ENCODE measurements around the gene AP4B1.
"Not testable (repeated sequence)": the region's sequence is repeated elsewhere in the genome, so short reads cannot be mapped to it uniquely, and the experiment has no call there.

- TF ChIP-seq, protein P1, sequence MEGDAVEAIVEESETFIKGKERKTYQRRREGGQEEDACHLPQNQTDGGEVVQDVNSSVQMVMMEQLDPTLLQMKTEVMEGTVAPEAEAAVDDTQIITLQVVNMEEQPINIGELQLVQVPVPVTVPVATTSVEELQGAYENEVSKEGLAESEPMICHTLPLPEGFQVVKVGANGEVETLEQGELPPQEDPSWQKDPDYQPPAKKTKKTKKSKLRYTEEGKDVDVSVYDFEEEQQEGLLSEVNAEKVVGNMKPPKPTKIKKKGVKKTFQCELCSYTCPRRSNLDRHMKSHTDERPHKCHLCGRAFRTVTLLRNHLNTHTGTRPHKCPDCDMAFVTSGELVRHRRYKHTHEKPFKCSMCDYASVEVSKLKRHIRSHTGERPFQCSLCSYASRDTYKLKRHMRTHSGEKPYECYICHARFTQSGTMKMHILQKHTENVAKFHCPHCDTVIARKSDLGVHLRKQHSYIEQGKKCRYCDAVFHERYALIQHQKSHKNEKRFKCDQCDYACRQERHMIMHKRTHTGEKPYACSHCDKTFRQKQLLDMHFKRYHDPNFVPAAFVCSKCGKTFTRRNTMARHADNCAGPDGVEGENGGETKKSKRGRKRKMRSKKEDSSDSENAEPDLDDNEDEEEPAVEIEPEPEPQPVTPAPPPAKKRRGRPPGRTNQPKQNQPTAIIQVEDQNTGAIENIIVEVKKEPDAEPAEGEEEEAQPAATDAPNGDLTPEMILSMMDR (IDR thresholded peaks at IDR 0.05; ENCODE audit: low read depth, low read length): not testable (repeated sequence)
- TF ChIP-seq EZH2phosphoT487 (IDR thresholded peaks at IDR 0.05; ENCODE audit: low read depth): not testable (repeated sequence)
These were observed 43.6 kb upstream of the AP4B1 start for GRCh38 chr1:113948151-113948550.

Measured in OCI-LY3 (cell line).